Endometrial microvascular endothelial cells (primary cell): ENCODE data around the gene TTF1. TPM values are rescaled to one million over a fixed set of nuclear protein-coding genes. Genes with fewer than 3 reads are reported as not detected.

Experiments
- in situ Hi-C: cut with HindIII; loops from 2 replicates; pipeline ENCODE4 v1.10.0; 2017; ENCODE audit warnings: low sequenced_read_pairs, low pct_unique_long_range_greater_than_20kb; ENCODE audit errors: inconsistent ontology term
- total RNA-seq: library from RNA; depleted of rRNA; stranded (reverse); fragments of >200 nt; gene quantifications from one replicate; pipeline ENCODE4 v1.2.3, GENCODE V29; 2015; ENCODE audit errors: inconsistent ontology term

TTF1 gene, protein sequence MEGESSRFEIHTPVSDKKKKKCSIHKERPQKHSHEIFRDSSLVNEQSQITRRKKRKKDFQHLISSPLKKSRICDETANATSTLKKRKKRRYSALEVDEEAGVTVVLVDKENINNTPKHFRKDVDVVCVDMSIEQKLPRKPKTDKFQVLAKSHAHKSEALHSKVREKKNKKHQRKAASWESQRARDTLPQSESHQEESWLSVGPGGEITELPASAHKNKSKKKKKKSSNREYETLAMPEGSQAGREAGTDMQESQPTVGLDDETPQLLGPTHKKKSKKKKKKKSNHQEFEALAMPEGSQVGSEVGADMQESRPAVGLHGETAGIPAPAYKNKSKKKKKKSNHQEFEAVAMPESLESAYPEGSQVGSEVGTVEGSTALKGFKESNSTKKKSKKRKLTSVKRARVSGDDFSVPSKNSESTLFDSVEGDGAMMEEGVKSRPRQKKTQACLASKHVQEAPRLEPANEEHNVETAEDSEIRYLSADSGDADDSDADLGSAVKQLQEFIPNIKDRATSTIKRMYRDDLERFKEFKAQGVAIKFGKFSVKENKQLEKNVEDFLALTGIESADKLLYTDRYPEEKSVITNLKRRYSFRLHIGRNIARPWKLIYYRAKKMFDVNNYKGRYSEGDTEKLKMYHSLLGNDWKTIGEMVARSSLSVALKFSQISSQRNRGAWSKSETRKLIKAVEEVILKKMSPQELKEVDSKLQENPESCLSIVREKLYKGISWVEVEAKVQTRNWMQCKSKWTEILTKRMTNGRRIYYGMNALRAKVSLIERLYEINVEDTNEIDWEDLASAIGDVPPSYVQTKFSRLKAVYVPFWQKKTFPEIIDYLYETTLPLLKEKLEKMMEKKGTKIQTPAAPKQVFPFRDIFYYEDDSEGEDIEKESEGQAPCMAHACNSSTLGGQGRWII
- total RNA-seq: 10.4 TPM

DNA sequence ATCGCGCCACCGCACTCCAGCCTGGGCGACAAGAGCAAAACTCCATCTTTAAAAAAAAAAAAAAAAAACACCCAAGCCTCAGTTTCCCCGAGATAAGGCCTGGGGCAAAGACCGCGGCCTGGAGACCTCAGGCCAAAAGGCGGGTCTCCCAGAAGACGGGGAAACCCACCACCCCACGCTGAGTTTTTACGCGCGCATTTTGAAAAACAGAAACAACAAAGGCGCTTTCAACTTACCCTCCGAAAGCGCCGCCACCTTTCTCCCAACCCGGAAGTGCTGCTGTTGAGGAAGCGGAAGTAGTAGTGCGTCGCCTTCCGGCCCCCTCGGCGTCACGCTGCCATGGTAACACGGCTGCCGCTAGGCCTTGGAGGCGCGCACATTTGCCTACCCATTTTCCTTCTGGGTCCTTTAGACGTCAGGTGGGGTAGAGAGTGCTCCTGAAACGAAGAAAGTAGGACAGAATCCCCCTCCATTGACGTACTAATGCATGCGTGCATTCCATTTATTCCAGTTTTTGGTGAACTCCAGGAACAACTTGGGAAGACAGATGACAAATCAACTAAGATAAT is at the start of gene TTF1:
Gene TTF1 (minus strand): TSS at position 287 of the 569 bp plus-strand sequence. CDS start 4,019 bp downstream, outside the sequence.
- in situ Hi-C loops: no loop called here

DNA sequence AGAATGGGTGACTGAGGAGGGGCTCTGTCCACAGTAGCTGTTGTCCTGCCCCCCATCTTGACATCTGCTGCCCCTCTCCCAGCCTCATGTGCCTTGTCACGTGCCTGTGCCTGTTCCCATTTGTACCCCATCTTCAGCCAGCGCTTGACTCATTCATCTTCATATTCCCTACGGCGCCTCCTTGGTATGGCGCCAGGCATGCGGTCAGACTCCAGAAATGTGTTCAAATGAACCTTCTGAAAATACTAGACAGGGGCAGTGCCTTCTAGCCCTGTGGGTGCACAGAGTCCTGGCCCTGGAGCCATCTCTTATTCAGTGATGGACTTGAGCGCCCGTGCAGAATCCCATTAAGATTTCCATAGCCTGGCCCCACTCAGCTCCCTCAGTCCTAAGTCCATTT is 49.6 kb upstream of the TTF1 start:
- in situ Hi-C loops: no loop called here

DNA sequence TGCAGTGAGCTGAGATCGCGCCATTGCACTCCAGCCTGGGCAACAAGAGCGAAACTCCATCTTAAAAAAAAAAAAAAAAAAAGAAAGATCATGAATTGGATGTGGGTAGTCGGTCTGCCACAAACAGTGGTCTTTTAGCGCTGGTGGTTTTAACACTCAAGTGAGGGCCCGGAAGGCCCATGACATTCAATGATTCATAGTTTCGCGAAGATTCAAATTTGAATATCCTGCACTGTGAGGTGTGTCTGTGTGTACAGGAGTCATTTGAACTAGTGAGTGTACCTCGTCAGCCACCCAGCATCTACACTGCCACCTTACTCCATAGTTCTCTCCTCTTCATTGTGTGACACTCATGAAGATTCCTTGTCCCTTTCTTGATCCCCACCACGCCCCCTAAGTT is 44.6 kb upstream of the TTF1 start:
- in situ Hi-C loops: no loop called here

DNA sequence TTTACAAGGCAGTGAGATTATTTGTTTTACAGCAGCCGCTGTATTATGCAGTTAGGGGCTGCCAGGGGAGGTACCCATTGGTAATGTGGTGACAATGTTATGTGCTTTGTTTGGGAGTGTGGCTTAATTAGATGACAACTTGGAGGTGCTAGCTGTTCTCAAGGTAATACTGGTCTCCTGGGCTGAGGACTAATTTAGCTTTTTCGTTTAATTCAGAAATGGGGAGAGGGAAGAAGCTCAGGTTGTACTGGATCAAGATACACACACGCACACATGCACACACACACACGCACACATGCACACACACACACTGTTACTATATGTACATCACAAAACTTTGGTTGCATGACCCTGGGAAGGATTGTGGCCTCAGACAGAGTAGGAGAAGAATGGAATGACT is 41.3 kb upstream of the TTF1 start:
- in situ Hi-C loops: no loop called here

DNA sequence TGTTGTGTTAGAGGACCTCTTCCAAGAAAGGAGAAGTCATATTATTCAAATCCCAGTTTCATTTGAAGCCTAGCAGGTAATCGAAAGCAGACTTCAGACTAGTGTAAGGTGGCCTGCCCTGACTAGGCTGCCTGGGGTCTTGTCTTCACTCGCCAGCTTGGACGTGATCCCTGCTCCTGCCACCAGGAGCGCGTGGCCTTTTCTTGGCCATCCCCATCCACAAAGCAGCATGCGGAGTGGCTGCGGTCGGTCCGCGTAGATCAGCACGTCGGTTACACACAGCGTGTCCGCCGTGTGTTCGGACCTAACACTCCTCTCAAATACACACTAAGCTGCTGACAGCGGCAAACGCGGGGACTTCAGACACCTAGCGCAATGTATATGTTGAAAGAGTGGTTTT is 40.7 kb upstream of the TTF1 start:
- in situ Hi-C loops: no loop called here

DNA sequence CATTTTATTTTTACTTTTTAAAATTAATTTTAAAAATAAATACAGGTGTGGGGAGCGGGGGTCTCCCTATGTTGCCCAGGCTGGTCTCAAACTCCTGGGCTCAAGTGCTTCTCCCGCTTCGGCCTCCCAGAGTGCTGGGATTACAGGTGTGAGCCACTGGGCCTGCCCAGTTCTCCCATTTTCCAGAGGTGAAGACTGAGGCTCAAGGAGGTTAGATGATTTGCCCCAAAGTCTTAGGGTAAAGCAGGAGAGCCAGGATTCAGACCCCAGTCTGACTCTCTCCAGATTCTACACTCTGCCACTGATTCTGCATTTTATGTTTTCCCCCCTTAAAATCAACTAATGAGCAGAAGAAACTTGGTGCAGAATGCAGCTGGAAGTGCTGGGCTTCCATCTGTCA is 40.2 kb upstream of the TTF1 start:
- in situ Hi-C loops: no loop called here

DNA sequence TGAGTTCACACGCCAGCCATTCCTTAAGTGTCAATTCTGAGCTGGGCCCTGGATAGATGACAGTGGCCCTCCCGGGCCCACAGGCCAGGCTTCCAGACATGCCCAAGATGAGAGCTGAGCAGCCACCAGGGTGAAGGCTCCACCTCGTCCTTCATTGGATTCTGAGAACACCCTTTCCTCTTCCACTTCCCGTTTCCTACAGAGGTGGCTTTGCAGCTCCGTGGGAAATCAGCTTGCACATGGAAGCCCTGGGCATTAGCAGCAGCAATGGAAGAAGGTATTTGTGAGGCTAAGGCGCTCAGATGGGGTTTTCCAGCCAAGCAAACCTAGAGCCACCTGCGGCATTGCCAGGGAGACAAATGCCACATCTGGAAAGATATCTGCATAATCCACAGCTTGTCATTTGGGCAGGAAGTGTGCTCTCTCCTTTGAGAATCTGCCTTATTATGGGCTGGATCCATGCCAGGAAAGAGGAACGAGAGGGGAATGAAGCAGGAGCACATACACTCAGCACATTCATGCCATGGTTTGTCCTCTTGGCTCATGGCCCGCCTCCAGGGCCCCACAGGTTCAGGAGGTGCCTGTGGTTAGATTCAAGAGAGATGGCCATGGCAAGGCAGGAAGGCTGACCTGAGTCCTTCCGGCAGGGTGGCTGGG is 37.4 kb upstream of the TTF1 start:
- in situ Hi-C loops: no loop called here

DNA sequence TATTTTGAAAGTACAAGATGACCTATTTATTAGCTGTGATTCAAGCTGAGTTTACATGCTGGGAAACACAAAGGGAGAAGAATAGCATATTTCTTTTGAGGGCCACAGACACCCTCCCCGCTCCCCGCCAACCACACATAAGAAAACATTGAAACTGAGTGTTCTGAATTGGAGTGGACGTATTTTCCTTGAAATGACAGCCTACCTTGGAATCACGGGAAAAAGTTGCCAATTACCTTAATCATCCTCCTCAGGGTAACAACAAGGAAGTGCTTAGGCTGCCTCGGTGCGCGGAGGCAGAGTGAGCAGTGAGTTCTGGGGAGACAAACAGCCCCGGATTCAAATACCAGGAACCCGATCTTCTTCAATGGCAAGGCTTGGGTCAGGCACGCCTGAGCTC is 34.8 kb upstream of the TTF1 start:
- in situ Hi-C loops: no loop called here

DNA sequence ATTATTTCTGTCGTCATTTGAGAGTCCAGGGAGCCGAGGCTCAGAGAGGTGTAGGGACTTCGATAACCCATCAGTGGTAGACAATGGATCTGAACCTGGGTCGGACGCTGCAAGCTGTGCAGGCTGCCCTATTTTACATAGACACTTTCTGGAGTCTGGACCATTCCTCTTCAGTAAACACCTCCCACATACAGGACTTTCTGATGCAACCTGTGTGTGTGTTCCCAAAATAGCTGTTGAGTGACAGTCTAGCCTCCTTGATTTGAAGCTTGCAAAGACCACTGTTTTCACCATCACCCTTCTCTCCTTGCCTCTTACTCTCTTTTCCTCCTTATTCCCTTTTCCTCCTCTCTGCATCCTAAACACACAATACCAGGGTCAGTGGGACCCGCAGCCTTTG is 34.1 kb upstream of the TTF1 start:
- in situ Hi-C loops: no loop called here

DNA sequence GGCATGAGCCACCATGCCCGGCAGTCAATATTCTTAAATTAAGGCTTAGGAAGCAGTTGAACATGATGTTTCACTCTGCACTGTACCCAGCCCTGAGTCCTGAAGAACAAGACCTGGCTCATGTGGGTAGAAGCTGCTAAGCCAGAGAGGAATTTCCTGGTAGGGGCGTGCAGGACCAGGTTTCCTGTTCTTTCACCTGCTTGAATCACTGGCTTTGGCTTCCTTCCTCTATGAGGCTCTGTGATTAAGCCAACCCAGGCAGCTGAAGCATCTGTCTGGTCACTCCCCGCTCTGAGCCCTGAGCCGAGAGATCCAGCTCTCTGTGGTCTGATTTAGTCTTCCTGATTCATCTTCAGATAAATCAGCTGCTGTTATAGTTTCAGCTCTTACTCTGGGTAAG is 32.5 kb upstream of the TTF1 start:
- in situ Hi-C loops: no loop called here

DNA sequence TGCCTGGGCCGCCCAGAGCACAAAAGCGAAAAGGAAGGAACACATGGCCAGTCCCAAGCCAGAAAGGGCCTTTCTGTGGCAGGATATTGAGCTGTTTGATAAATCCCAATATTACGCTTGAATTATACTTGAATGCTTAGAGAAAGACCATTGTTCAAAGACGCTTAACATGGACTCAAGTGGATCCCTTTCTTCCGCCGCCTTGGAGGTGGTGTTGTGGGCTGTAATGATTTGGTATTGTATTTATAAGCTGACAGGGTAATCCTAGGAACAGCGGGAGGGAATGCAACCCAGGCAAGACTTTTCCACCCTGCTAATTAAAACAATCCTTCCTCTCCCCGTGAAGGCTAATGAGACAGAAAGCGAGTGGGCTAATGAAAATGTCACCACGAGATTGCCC is 28.2 kb upstream of the TTF1 start:
- in situ Hi-C loops: no loop called here

DNA sequence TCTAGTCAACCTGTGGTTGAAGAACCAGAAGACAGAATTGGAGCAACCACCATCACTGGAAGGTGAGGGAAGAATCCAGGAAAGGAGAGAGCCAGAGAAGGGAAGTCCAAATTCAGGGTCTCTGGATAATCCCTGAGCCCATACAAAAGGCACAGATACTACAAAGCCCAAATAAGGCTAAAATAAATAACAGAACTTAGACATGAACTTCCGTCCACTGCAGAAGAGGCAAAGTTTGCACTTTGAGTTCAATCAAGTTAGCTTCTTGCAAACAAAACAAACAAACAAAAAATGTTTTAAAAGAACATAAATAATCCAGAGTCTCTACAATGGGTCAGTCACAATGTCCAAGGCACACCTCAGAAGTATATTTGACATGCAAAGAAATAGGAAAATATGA is 24.4 kb upstream of the TTF1 start:
- in situ Hi-C loops: no loop called here

DNA sequence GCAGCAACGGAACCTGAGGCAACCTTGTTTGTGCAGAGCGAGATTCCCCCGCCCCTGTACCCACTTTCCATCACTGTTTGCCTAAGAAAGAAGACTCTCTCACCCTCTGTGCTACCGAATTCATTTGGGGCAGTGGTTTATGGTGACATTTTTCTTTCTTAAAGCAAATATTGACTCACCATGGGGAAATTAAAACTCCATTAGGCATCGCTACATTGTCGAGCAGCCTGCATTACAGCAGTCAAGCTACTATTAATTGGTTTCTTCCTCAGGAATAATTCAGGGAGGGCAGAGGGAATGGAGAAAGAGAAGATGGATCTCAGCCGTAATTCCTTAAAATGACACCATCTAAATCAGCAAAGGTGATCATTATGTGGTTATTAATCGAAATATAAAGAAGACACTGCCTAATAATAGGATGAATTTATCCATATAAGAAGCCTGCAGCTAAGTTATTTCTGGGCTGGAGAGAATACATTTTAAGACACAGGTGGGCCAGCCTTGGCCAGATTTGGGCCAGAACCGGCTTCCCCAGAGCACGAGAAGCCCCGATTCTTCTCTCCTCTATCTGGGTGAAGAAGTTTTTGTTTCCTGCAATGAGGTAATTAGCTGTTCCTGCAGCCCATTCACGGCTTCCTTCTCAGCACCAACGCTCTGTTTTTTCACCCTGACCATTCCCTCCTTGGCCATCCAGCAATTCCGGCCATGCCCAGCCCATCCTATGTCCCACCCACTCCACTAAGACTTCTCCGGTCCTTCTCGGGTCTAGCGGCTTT is 20.2 kb upstream of the TTF1 start:
- in situ Hi-C loops: no loop called here

DNA sequence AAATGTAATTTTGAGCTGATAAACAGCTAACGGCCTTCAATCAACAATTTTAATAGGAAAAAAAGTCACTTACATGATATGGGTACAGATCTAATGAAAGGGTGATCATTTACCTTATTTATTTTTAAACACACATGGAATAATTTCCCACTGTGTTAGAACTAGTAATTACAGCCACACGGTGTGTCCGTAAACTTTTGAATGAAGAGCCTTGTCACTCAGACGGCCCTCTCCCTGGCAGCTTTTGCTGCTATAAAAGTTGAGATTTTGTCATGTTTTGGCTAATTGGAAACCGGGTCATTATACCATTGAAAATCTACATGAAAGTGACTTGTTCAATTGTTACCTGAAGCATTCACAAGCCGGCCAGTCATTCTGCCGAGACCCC is 19.0 kb upstream of the TTF1 start:
- in situ Hi-C loops: no loop called here

DNA sequence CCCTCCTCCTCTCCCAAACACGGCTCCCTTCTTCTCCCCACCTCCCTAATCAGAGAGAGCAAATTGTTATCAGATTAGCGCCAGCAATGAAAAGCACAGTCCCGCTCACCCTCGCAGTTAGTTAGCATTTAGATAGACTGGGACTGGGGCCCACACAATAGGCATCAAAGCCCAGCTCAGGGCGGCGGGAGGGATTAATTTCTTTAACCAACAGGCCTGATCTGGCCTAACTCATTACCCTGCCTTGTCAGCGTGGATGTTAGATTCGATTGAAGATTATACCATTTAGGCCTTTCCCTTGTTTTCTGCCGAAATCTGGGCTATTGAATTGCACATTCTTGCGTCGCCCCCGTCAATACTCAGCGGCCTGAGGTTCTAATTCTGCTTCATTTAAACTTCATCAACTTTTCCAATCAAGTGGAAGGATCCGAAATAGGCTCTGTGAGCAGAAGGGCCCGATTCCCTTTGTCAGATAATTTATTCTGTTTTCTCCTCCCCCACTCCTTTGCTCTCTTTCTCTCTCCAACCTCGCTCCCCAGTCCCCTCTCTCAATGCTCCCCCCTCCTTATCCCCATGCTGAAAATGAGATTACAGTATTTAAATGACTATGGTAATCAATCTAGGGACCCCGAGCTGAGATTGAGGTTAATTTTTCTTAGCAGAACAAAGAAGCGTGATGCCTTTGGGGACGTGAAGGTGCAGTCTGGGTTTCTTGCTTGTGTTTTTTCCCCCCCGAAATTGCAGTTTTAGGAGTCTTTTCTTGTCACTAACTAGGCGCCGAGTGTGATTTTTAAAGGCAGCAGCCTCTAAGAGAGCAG is 18.4 kb upstream of the TTF1 start:
- in situ Hi-C loops: no loop called here

DNA sequence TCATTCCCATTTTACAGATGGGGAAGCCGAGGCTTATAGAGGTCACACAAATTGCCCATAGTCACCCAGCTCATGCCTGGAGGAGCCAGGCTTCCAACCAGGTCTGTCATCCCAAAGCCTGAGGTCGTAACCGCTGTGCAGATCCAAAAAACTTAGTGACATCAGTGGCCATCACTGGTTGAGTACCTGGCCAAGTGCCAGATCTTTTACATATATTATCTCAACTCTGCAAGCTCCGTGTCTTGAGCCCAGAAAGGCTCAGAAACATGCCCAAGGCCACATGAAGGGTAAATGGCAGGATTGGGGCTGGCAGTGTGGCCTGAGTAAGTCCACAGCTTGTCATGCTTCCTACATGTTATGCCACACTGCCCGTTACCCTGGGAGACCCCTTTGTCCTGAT is 16.9 kb upstream of the TTF1 start:
- in situ Hi-C loops: no loop called here

DNA sequence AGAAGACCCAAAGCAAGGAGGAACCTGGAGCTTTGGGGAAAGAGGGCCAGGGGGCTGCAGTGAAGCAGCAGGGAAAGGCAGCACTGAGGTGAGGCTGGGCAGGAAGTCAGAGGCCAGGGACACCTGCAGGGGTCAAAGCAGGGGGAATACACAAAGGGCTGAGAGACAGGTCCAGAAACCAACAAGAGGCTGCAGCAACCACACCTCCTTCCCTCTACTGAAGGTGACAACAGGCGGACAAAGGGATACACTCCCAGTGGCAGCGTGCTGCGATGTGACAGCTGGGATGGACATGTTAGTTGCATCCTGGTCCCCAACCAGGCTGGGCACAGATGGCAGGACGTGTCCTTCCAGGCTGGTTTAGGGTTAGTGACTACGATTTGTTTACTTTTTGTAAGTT is 15.9 kb upstream of the TTF1 start:
- in situ Hi-C loops: no loop called here
